GM11168 (cell line): ENCODE measurements around the gene PAPOLB.

Source experiments
- in situ Hi-C: fragments of 300-500 bp; cut with MboI; formaldehyde crosslinking; loops from one replicate; pipeline ENCODE4 v1.12.0; 2022; ENCODE audit warnings: low sequenced_read_pairs; ENCODE audit not compliant: unreplicated experiment

Gene PAPOLB

GRCh38 chr7:4878336-4879335 lies 16.8 kb upstream of the PAPOLB start:
- in situ Hi-C loops, result no loop called here

GRCh38 chr7:4876586-4876985 lies 14.8 kb upstream of the PAPOLB start:
- in situ Hi-C loops, result no loop called here

- in situ Hi-C loops, result no loop called here
Observed at GRCh38 chr7:4875391-4875790, 13.6 kb upstream of the PAPOLB start.

DNA sequence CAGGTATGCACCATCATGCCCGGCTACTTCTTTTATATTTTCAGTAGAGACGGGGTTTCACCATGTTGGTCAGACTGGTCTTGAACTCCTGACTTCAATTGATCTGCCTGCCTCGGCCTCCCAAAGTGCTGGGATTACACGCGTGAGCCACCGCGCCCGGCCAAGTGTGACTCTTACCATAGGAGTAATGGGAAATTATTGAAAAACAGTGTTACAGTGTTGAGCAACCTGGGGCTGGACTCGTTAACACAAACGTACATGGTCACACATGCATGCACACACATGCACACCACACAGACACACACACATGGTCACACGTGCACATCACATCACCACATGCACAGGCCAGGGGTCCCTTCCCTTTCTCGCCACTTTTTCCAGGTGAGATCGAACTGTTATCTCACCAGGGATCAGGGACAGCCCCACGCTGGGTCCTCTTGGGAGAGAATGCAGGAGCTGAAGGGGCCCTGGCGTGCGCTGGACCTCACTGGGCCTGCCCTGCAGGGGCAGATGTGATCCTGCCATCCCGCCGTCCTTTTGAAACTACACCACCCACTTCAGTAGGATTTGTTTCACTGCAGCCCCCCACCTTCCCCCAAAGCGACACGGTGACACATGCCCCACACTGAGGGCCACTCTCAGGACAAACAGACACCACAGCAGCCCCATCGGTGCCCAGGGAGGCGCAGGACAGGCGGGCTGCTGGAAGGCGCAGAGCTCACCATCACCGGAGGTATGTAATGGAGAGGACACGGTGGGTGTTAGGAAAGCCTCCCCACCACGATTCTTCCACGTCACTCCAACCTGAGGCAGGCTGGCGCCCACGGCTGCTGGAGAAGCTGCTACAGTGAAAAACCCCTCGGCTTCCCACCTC lies 11.5 kb upstream of the PAPOLB start:
- in situ Hi-C loops, result no loop called here

DNA sequence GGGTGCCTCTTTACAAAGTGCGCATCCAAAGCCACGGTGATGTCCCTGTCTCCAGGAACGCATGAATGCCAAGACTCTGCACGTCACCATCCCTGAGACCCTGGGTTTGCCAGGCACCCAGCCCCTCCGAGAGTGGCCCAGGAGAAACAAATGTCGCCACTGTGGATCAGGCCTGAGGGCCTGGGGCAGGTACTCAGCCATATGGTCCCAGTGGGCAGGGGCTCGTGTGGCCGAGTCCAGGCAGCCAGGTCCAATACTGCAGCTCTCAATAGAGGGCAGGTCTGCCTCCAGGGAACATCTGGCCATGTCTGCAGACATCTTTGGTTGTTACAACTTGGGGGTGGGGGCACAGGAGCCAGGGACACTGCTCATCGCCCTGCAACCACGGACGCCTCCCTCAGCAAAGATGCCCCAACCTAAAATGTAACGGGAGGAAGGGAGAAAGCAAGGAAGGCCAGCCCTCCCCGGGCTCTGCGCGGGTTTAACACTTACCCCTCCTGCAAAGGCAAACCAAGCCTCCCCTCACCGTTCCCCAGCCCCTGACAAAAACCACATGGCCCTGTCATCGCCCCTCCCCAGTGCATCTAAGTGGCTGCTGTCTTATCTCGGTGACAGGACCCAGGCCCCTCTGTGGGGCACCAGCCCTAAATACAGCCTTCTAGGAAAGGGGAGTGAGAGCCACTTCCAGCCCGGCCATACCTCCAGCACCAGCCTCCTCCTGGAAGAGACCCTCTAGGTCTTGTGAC lies 10.3 kb upstream of the PAPOLB start:
- in situ Hi-C loops, result no loop called here

GRCh38 chr7:4871056-4871680 lies 9.3 kb upstream of the PAPOLB start:
- in situ Hi-C loops, result no loop called here

GRCh38 chr7:4868493-4868892 lies 6.7 kb upstream of the PAPOLB start:
- in situ Hi-C loops, result no loop called here

DNA sequence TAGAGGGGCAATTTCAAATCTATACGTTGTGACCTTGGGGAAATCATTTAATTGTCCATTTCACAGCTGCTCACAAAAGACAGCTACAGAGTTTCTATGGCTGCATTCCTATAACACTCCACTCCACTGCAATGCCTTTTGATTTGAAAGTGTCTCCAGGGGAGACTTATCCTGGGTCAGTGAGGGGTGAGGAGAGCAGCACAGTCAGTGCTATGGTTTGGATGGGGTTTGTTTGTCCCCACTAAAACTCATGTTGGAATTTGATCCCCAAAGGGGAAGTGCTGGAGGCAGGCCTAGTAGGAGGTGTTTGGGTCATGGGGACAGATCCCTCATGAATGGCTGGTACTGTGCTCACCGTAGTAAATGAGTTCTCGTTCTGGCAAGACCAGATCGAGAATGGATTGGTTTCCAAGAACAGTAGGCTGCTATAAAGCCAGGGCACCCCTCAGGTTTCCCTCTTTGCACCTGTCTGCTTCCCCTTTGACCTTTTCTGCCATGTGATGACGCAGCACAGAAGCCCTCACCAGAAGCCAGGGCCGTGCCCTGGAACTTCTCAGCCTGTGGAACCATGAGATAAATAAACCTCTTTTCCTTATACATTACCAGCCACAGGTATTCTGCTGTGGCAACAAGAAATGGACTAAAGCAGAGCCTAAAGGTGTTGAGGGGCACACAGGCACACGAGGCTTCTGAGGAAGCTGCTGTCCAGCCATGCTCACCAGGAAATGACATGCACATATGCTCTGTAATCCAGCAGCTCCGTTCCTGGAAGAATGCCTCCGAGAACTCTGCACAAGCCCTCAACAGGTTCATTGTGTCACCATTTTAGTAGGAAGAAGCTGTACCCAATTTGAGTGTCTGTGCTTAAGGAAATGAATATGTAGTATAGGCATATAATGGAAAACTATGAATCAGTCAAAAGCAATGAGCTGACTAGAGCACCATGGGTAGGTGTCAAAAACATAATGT lies 5.0 kb upstream of the PAPOLB start:
- in situ Hi-C loops, result no loop called here

DNA sequence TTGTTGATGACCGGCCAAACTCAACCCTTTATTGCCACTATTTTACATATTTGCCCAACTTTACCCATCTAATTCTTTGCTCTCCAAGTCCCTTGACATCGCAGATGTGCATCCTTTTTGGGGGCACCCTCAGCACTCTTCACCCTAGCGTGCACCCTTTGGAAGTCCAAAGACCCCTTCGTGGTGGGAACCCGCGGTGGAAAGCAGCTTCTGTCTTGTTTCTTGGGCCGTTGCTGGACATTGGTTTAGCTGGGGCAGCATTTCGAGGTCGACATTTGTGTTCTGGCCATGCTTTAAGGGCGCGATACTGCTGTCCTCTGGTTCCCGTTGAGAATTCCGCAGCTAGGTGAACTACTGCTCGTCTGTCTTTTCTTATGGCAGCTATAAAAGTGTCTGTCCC lies 326 bp upstream of the PAPOLB start:
- in situ Hi-C loops, result no loop called here

DNA sequence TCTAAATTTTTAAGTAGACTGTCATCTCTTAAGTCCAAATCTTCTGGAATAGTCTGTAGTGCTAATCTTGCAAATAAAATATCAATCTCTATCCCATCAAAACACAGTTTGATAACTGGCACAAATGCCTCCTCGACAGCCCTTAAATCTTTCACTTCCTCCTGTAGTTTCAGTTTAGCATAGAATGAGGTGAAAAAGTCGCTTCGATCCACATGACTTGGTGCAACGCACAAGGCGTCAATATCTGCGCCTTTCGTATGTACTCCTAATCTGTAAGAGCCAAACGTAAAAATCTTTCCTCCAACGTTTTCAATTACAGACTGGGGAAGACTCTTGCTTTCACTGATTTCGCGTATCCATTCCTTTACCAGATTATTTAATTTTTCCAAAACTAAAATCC lies 603 bp downstream of the PAPOLB start:
- in situ Hi-C loops, result no loop called here

DNA sequence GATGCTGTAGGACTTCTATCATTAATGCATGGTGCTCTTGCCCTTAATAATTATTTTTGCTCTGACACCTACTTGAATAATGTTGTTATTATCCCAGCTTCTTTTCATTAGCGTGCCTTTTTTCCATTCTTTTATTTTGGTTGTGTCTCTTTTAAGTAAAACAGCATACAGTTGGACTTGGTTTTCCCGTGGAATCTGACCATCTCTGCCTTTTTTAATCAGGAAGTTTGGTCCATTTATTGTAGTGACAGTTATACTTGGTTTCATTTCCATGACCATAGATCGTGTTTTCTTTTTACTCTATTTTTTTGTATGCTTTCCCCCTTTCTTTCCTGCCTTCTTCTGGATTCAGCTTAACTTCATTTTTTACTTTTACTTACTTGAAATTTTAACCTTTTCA lies 4.6 kb downstream of the PAPOLB start:
- in situ Hi-C loops, result no loop called here

GRCh38 chr7:4856336-4857057 lies 5.3 kb downstream of the PAPOLB start:
- in situ Hi-C loops, result no loop called here

DNA sequence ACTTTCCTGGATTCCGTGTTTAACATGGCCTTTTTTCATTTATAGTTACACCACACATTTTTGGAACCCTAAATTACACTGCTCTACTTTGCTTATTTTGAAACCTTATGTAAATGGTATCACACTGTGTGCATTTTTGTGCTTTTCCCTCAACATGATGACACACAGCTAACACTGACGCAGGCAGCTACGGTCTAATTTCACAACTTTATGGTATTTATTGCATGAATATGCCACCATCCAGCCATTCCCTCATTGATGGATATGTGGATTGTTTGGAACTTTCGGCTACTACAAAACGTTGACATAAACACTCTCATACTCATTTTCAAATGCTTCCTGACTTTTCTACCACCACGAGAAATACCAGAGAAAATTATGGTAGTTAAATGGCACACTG lies 6.9 kb downstream of the PAPOLB start:
- in situ Hi-C loops, result no loop called here

DNA sequence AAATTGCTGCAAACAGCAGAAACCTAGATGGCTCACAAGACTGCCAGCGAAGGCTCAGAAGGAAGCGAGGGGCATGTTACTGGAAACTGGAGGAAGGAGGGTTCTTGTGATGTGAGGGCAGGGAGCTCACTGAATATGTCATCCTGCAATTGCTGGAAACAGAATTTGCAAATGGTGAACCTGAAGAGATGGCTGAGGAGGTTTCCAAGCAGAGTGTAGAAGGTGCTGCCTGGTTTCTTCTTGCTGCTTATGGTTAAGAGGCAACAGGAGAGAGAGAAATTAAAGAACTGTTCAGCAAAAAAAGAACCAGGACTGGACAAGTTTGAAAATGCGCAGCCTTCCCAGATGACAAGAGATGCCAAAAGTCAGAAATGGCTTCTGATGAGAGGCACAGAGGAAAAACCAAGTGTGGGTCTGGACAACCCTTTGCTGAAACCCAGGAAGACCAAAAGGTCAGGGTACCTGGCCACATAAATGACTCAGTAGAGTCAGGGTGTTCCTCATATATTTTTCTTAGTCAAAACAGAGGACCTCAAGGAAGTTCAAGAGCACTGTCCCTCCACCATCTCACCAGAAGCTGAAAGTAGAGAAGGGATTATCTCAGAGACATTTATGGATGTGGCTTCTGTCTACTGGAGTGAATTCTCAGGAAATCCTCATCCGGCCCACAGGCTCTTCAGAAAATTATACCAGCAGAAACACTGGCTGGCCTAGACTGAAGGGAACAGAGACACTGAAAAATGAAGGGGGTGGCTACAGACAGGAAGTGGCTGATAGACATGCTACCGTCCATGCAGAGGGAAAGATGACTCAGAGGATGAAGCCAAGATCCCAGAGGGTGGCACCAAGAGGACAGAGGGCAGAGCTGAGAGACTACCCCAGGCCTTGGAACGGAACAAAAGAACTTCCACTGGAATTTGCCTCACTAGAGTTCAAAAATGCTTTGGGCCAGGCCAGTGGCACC lies 10.1 kb downstream of the PAPOLB start:
- in situ Hi-C loops, result no loop called here

DNA sequence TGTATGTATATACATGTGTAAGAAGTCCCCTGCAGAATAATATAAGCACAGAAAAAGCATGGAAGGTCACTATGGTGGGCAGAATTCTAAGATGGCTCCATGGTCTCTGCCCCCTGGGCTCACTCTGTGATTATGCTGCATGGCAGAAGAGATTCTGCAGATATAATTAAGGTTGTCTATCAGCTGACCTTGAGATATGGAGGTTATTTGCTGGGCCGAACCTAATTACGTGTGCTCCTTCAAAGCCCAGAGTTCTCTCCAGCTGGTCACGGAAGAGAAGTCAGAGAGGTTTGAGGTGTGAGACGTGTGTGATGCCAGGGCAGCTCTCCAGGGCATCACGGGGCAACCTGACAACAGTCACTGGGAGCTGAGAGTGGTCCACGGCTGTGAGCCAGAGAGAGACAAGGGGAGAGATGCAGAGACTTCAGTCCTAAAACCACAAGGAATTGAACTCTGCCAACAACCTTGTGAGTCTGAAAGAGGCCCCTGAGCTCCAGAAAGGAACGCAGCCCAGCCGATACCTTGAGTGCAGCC lies 11.5 kb downstream of the PAPOLB start:
- in situ Hi-C loops, result no loop called here

DNA sequence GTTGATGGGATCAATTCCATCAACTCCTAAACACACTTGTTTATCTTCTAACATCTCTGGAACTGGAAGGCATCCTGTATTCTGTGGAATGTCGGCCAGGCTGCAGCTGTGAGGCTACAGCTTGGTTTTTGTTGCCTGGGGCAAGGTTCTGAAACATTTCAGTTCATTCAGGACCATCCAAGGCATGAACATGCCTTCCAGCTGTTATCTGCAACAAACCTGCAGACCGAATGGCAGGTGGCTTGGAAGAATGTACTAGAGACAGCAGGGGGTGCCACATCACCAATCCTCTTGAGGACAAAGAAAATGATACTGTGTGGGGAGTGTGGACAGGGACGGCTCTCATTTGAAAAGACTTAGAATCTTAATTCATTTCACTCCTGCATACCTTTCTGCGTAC lies 12.4 kb downstream of the PAPOLB start:
- in situ Hi-C loops, result no loop called here

GRCh38 chr7:4845740-4846142 lies 16.1 kb downstream of the PAPOLB start:
- in situ Hi-C loops, result no loop called here
